ENCODE measurements around the gene CLEC20A.

DNA sequence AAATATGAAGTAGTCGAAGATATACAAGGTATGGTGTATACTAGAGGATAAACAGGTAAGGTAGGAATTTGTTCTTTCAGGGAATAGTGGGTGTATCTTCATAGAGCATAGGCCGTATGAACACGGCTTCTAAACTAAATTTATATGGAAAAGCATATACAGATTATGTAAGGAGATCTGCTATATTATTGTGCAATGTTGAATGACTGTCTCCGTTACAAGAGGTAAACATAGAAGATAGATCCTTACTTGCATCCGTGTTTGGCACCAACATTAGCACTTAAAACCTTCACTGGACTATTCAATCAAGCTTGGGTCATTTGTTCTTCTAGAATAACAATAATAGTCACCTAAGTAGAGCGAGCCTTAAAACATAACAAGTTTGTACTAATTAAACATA lies 45.9 kb downstream of the CLEC20A start:
- TF ChIP-seq, protein P1, sequence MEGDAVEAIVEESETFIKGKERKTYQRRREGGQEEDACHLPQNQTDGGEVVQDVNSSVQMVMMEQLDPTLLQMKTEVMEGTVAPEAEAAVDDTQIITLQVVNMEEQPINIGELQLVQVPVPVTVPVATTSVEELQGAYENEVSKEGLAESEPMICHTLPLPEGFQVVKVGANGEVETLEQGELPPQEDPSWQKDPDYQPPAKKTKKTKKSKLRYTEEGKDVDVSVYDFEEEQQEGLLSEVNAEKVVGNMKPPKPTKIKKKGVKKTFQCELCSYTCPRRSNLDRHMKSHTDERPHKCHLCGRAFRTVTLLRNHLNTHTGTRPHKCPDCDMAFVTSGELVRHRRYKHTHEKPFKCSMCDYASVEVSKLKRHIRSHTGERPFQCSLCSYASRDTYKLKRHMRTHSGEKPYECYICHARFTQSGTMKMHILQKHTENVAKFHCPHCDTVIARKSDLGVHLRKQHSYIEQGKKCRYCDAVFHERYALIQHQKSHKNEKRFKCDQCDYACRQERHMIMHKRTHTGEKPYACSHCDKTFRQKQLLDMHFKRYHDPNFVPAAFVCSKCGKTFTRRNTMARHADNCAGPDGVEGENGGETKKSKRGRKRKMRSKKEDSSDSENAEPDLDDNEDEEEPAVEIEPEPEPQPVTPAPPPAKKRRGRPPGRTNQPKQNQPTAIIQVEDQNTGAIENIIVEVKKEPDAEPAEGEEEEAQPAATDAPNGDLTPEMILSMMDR (IDR thresholded peaks at IDR 0.05), result no peak
- TF ChIP-seq POLR2A (IDR thresholded peaks at IDR 0.05), result no peak

Measured in prostate gland (tissue), 2 donors.